HFF-Myc (cell line): Measurements from ENCODE around the gene SGIP1.

Experiments
- DNase-seq: peaks from one replicate; pipeline ENCODE4 v3.0.0-alpha.2; 2011; ENCODE audit warnings: low read depth; ENCODE audit errors: extremely low read depth
- H3K4me3 ChIP-seq: replicated peaks from 2 replicates; pipeline ENCODE4 v1.5.1; 2011; ENCODE audit warnings: low read depth, mild to moderate bottlenecking, control low read depth, low read length
- CTCF ChIP-seq: IDR thresholded peaks from 2 replicates; pipeline ENCODE4 v1.5.1; 2012; ENCODE audit warnings: mild to moderate bottlenecking, low read depth, low read length, control low read depth; ENCODE audit errors: missing control alignments

SGIP1 gene

GRCh38 chr1:66685670-66686069, 151.7 kb downstream of the SGIP1 start:
- no peak overlapping the region for H3K4me3 ChIP-seq
- no peak for TF ChIP-seq CTCF
- no peak for DNase-seq

- DNase-seq: no peak
- H3K4me3 ChIP-seq: no peak overlapping the region
- TF ChIP-seq CTCF: no peak
Measured at GRCh38 chr1:66686406-66686805, 152.5 kb downstream of the SGIP1 start.

- no peak for TF ChIP-seq CTCF
- DNase-seq: no peak
- no peak overlapping the region for H3K4me3 ChIP-seq
Measured at GRCh38 chr1:66687358-66687757, 153.4 kb downstream of the SGIP1 start.

GRCh38 chr1:66690666-66691381, 156.9 kb downstream of the SGIP1 start:
- DNase-seq: no peak
- H3K4me3 ChIP-seq: no peak overlapping the region
- TF ChIP-seq CTCF: no peak

- no peak for DNase-seq
- TF ChIP-seq CTCF: no peak
- no peak overlapping the region for H3K4me3 ChIP-seq
Measured at GRCh38 chr1:66692681-66693080, 158.7 kb downstream of the SGIP1 start.

GRCh38 chr1:66693856-66694255, 159.9 kb downstream of the SGIP1 start:
- H3K4me3 ChIP-seq: no peak overlapping the region
- no peak for DNase-seq
- no peak for TF ChIP-seq CTCF

- TF ChIP-seq CTCF: no peak
- DNase-seq: no peak
- no peak overlapping the region for H3K4me3 ChIP-seq
Measured at GRCh38 chr1:66695116-66695515, 161.2 kb downstream of the SGIP1 start.
